Measurements from ENCODE around the gene KRTAP21-3. TPM values are rescaled to one million over a fixed set of nuclear protein-coding genes. Genes with fewer than 3 reads are reported as not detected.
"Not testable (repeated sequence)": the region's sequence is repeated elsewhere in the genome, so short reads cannot be mapped to it uniquely, and the experiment has no call there.

The KRTAP21-3 gene, protein sequence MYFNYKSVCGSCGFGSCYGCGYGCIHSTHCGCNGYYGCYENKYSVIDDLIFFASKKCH
- polyA plus RNA-seq (2013, experiment 1 of 2; ENCODE audit: insufficient read length) = not detected
- polyA plus RNA-seq (2013, experiment 2 of 2; ENCODE audit: insufficient read length) = not detected

DNA sequence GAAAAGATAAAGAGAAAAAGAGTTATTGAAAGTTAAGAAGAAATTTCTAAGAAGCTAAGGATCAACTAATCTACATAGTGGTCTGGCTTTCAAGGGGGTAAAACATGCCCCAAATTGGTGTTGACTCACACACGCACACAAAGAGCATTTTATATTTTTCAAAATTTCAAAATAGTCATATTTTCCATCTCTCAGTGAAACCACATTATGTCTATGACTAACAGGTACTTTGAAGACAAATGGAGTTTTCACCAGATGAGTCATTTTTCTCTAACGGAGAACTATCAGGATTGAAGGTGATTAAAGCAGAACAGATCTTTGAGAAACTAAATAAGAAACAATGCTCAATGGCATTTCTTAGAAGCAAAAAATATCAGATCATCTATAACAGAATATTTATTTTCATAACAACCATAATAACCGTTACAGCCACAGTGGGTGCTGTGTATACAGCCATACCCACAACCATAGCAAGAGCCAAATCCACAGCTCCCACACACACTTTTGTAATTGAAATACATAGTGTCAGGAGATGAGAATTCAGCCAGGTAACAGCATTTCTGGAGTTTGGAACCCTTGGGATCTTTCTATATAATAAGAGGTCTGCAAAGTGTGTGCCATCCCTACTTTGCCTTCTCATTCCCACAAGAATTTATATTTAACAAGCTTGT is at the start of gene KRTAP21-3:
TSS of gene KRTAP21-3 (minus strand) at position 539 of the 671 bp plus-strand sequence. CDS start at position 521, 18 bp downstream.
- DNase-seq = peak; percentile 82

DNA sequence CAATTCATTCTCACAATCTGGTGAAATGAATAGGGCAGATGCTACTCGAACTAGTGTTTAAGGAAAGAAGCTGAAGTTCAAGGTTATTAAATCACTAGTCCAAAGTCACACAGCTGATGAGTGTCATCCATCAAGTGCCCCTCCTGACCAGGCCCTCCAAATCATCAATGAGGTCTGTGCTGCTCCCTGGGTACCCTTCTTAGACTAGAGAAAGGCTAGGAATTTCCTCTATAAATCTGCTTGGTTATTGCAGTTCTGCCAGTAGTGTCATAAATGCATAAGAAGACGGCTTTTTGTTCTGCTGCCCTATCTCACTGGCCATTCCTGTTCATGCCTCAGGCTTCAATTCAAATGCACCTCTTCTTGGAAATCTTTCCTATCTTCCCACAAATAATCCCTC is 42.2 kb upstream of the KRTAP21-3 start:
- no peak for DNase-seq

DNA sequence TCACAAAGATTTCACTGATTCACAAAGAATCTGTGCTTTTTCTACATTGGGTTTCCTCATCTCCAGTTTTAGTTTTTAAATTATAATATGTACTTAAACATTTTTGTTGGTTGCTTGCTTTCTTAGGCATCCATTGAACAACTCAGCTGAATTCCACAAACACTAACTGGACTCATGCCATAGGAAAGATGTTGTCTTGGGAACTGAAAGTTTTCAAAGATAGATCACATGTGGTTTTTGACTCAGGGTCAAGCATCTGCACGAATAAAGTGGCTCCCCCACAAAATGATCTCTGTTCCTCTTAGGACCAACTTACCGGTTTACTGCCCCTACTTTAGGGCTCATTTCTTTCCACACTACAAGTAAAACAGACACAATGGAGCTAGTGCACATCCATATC is 39.7 kb upstream of the KRTAP21-3 start:
- DNase-seq = no peak

DNA sequence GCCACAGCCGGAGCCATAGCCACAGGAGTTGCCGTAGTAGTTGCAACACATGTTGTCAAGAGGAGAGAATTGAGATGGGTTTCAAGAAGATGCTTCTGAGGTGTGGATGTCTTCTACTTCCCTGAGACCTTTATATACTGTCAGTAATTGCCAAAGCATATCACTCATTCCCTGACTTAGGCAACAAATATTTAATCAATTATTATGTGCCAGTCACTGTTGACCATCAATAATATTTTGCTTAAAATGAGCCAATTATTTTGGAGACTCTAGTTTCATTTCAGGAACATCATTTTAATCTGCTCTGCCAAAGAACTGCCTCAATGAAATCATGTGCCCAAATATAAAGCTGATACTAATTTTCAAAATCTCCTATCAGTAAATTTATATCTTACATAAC is 36.8 kb upstream of the KRTAP21-3 start, which contains the start of gene KRTAP21-1:
TSS of gene KRTAP21-1 (minus strand) at position 101 of the 400 bp plus-strand sequence. CDS start at position 51, 50 bp downstream.
- DNase-seq = not testable (repeated sequence)

DNA sequence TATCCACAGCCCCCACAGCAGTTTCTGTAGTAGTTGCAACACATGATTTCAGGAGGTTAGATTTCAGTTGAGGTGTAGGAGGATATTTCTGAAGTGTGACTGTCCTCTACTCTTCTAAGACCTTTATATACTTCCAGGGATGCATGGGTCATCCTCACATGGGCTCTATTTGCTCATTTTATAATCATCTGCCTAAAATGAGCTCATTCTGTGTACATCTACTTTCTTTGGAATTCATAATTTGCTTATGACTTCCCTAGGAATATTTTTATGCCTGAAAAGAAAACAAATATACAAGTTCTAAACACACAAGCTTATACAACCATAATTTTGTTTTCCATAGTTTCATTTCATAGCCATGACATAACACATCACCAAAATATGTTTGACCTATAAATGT is 28.6 kb upstream of the KRTAP21-3 start, which contains the start of gene KRTAP21-2:
TSS of gene KRTAP21-2 (minus strand) at position 101 of the 400 bp plus-strand sequence. CDS start at position 44, 57 bp downstream.
- no peak for DNase-seq

DNA sequence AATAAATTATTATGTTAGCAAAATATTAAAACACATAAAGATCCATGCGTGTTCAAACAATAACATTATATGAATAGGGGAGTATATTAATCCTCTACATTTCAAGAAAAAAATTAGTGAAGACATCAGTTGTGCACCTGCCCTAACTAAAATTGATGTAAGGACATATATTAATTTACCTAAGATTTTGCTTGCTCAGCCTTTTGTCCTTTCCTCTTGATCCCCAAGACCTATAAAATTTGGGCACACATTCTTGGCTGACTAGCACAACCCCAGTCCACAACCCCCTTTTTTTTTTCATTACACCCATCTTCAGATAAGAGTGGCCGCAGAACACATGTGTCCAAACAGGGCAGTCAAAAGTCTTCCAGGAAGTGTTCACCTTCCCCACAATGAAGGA is 21.9 kb upstream of the KRTAP21-3 start:
- DNase-seq = no peak

DNA sequence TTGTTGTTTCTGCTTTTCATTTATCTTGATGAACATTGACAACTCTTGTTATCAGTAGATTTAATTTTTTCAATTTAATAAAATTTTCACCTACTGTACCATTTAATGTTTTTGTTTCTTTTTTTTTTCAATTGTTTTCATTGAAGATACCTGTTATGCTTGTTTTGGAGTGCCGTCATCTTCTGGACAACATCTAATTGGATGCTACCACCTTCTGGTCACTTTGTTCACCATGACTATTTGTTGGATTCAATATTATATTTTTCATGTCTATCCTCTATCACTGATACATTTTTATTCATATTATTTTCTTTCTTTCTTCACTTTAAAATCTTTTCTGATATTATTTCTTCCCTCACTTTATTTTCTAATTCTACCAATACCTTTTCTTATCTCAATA is 14.4 kb upstream of the KRTAP21-3 start:
- DNase-seq = no peak

DNA sequence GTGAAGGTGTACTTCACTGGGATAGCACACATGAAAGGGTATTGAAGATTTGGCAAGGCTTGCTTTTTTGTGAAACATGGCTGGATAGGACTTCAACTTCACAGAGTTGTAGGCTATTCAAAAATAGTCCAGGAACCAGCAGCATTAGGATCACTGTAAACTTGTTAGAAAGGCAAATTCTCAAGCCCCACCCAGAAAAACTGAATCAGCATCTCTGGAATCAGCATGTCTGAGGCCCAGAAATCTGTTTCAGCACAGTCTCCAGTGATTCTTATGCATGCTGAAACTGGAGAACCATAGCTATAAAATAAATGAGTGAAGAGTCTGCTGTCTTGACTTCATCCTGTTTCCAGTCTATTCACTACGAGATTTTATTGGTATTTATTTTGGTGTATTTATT is 8.1 kb upstream of the KRTAP21-3 start:
- no peak for DNase-seq

DNA sequence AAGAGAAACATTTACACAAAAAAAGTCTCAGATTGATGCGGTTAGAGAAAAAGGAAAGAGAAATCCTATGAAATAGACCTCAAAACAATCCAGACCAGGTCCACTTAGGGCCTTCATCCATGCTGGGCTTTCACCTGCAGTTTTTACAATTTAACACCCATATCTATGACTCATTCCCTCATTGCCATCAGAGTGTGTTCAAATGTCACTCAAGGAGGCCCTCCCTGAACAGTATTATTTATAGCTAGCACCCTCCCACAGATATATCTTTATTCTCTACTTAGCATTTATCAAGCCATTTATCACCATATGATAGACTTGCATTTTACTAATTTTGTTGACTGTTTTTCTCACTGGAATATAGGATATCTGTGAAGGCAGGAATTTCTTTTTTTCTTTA is 824 bp upstream of the KRTAP21-3 start:
- DNase-seq = no peak

DNA sequence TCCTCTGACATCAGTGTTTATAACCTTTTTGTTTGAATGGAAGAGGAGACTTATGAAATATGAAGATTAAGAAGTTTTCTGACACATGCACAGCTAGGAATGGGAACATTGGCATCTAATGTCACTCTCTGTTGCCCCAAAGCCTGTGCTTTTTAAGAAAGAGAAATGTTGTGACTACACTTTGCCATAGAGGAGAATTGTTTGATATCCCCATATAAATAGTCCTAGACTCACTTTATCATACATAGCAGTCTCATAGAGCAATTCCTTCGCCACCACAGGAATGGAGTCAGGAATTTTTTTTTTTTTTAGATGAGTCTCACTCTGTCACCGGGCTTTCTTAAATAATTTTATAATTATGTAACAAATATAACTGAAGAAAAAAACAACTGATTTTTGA is 1.5 kb downstream of the KRTAP21-3 start:
- peak; percentile 74 for DNase-seq

DNA sequence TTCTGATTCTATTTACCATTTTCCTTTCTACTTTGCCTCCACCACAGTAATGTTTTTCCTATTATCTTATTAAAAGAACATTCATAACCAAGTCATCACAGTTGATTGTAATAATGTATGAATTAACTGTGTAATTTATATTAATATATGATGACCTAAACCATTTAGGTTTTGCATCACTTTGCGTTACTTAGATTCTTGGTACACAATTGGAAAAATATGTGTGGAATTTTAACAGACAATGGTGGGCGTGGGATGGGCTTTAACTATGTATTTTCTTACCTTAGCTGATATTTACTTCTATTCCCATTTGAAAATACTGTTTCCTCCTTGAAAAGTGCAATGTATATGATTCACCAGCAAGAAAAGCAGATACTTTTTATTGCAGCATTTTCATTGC is 3.6 kb downstream of the KRTAP21-3 start:
- DNase-seq = peak; percentile 33

DNA sequence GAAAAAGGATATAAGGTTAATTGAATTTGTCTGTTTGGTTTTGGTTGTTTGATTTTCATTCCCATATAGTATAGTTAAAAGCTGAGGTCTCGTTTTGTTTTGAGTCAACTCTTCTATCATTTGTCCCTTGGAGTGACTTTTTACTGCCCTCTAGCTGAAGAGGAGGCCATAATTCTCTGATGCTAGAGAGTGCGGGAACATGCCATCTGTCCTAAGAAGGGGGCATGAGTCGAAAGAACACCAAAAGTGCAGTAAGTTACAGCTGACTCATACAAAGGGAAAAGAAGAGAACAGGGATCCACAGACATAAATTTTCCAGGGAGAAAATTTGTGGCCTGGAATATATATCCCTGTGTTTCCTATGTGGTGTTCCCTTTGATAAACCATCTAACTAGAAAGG is 4.1 kb downstream of the KRTAP21-3 start:
- peak; percentile 39 for DNase-seq

DNA sequence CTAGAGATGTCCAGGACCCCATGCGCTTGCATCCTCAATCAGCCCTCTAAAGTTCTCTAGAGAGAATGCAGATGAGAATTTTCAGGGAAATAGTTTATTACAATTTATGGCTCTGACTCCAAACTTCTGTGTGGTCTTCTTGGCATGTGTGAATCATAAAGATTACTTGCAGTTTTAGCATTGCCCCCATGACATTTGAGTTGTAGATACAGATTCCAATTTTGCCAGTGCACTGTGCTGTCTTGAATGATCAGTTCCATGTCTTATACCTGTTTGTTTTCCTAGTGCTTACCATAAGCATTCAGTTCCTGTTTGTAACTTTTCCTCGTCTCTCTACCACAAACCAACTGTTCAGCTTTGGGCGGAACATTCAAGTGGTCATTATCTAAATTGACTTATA is 4.8 kb downstream of the KRTAP21-3 start:
- peak; percentile 56 for DNase-seq

DNA sequence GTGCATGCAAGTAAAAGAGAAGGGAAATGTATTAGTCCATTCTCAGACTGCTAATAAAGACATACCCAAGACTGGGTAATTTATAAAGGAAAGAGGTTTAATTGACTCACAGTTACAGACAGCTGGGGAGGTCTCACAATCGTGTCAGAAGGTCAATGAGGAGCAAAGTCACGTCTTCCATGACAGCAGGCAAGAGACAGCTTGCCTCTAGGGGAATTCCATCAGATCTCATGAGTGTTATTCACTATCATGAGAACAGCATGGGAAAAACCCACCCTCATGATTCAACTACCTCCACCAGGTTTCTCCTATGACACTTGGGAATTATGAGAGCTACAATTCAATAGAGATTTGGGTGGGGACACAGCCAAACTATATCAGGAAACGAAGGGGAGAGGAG is 8.1 kb downstream of the KRTAP21-3 start:
- no peak for DNase-seq

DNA sequence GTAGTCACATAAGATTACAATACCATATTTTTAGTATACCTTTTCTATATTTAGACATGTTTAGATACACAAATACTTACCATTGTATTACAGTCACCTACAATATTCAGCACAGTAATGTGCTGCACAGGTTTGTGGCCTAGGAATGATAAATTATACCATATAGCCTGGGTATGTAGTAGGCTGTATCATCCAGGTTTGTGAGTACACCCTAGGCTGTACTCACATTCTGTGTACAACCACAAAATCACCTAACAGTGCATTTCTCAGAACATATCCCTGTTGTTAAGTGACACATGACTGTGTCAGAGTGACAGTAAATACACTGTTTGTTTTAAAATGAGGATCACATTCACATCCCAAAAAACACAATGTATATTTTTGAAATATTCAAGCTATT is 11.2 kb downstream of the KRTAP21-3 start:
- DNase-seq = no peak

DNA sequence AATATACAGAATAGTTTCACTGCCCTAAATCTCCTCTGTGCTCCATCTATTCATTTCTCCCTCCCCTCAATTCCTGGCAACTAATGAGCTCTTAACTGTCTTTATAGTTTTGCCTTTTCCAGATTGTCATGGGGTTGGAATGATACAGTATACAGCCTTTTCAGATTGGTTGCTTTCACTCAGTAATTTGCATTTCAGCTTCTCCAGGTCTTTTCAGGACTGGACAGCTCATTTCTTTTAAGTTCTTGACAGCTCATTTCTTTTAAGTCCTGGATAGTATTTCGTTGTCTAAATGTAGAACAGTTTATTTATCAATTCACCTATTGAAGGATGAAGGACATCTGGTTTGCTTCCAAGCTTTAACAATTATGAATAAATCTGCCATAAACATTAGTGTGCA is 22.6 kb downstream of the KRTAP21-3 start:
- no peak for DNase-seq

DNA sequence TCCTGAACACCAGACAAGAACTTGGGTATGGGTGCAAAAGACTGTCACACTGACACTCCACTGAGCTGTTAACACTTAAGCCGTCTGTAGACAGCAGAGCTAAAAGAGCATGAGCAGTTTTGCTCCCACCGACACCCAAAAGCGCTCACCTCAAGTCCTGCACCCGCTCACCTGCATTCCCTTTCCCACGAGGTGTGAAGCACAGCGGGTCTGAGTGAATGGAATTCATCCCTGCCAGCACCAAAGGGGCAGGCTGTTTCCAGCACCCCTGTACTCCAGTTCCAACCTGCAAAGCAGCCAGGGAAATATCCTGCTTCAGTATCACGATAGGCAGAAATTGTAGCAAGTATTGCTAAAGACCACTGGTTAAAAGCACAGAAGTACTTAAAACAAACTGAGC is 28.8 kb downstream of the KRTAP21-3 start:
- no peak for DNase-seq

DNA sequence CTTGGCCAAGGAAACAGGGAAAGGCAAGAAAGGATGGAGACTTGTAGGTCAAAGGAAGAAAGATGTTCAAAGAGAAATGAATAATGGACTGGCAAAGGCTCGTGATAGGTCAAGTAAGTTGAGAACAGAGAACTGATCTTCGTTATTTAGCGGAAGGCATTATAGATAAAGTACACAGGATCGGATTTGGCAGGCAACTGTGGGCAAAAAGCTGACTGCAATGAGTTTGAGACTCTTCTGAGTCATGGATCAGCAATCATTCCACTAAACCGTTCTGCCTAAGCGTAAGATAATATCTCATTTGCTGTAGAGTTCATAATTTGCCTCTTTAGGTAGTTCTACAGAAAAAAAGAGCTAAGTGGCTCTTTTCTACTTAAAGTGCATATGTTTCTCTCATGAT is 34.1 kb downstream of the KRTAP21-3 start:
- no peak for DNase-seq

DNA sequence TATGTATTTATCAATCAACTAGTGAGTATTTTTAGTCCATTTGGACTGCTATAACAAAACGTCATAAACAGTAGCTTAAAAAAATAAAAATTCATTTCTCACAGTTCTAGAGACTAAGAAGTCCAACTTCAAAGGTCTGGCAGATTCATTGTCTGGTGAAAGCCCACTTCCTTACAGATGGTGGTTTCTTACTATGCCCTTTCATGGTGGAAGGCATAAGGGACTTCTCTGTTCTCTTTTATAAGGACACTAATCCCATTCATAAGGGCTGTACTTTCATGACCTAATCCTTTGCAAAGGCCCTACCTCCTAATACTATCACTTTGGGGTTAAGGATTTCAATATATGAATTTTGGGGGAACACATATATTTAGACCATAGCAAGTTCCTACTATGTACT is 38.0 kb downstream of the KRTAP21-3 start:
- no peak for DNase-seq

DNA sequence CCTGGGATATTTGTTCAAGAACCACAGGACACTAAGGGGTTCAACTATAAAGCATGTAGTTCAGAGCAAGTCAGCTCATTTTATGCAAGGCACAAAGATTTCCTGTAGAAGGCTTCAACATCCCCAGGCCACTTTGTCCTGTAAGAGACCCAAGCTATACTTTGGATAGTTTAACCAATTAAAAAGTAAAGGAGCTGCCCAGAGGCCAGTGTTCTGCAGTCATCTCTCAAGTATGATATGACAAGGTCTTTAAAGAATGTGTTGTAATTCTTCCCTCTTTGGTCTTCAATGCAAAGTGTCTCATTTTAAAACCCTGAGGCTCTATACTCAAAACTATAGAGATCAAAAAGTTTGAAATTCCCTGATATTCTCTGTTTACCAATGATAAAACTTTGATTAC is 41.8 kb downstream of the KRTAP21-3 start:
- DNase-seq = peak; percentile 64

DNA sequence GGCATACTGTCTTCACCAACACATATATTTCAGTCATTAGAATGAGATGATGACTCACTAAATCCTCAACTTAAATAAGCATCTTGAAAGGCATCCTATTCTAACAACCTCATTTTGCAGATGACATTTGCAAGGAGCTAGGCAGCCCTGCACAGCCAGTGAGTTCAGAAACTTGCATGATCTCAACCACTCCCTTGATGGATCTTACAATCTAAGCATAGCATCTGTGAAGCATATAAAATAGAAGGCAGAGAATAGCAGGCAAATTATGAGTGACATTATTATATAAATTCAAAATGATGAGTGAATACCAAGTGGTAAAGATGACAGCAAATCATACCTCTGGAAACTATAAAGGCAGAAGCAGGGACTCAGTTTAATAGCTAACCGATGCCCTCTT is 44.3 kb downstream of the KRTAP21-3 start:
- peak; percentile 22 for DNase-seq

DNA sequence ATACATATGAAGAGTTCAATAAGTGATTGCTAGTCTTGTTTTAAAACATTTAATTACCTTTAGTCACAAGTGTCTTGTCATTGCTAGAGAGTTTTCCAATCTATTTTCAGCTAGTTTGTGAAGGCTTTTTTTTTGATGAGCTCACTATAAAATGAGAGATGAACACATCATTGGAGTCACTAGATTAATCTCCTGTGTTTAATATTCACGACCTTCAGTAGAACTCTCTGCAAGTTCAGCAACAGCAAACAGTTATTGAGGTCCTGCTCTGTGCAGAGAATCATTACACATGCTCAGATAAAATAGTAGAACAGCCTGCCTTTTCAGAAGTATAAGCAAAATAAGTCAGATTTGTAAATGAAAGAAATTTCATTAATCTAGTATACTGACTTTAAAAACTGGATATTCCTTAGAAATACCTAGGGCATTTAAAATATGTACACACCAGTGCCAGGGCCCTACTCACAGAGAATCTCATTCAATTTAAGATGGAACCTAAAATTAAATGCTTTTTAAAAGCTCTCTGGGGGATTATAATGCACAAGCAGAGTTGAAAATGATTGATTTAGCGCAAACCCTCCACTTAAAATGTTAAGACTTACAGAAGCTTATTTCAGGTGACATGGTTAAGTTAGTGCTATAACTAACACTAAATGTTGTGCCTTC is 45.5 kb downstream of the KRTAP21-3 start:
- no peak for DNase-seq

DNA sequence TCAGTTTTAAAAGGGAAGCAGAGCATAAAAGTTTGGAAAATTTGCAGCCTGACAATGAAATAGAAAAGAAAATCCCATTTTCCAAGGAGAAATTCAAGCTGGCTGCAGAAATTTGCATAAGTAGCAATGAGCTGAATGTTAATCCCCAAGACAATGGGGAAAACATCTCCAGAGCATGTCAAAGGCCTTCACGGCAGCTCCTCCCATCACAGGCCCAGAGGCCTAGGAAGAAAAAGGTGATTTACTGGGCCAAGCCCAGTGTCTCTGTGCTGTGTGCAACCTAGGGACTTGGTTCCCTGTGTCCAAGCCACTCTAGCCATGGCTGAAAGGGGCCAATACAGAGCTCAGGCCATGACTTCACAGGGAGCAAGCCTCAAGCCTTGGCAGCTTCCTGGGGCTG is 49.8 kb downstream of the KRTAP21-3 start:
- DNase-seq = no peak
